GM12891 (cell line): ENCODE results near the gene PPBP.

Experiments
- DNase-seq: peaks from one replicate; pipeline ENCODE4 v3.0.0; 2011; ENCODE audit warnings: low spot score; ENCODE audit not compliant: insufficient read length
- FAIRE-seq: peaks from 2 replicates; lab custom pipeline; 2011; peaks lifted over from hg19 to GRCh38; lab: Jason Lieb, UNC
- PAX5 ChIP-seq: IDR thresholded peaks from 2 replicates; pipeline ENCODE4 v1.6.1; 2011; ENCODE audit warnings: low read length, moderate library complexity, mild to moderate bottlenecking; ENCODE audit not compliant: insufficient read depth, severe bottlenecking
- POLR2A ChIP-seq: IDR thresholded peaks from 2 replicates; pipeline ENCODE4 v1.6.1; 2011; ENCODE audit warnings: low read depth, low read length, control low read depth
- POLR2AphosphoS5 ChIP-seq: IDR thresholded peaks from 2 replicates; pipeline ENCODE4 v1.6.1; 2011; ENCODE audit warnings: low read depth, low read length, control low read depth
- POU2F2 ChIP-seq: IDR thresholded peaks from 2 replicates; pipeline ENCODE4 v1.6.1; 2011; ENCODE audit warnings: low read depth, mild to moderate bottlenecking, control low read depth, low read length, moderate library complexity
- SPI1 ChIP-seq: IDR thresholded peaks from 2 replicates; pipeline ENCODE4 v1.6.1; 2011; ENCODE audit warnings: low read depth, low read length, control low read depth
- TAF1 ChIP-seq: IDR thresholded peaks from 2 replicates; pipeline ENCODE4 v1.6.1; 2011; ENCODE audit warnings: low read depth, low read length, control low read depth

PPBP gene

DNA sequence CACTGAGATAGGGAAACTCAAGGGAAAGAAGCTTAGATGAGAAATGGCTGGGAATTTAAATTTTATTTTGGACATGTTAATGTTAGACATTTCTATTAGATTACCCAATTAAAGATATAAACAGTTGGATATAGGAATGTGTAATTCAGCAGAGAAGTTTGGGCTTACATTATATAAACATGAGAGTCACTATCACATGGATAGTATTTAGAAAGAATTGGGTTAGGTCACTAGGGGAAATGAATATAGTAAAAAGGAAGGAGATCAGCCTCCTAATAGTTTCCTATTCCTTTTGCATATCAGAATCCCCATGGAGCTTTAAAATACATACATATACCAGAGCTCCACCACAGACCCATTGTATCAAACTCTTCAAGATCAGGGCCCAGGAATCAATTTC lies 30.1 kb upstream of the PPBP start:
- FAIRE-seq (no peak), DNase-seq (no peak)
- TF ChIP-seq POLR2A (no peak), SPI1 (no peak), POU2F2 (no peak), TAF1 (no peak), PAX5 (no peak), POLR2AphosphoS5 (no peak)

DNA sequence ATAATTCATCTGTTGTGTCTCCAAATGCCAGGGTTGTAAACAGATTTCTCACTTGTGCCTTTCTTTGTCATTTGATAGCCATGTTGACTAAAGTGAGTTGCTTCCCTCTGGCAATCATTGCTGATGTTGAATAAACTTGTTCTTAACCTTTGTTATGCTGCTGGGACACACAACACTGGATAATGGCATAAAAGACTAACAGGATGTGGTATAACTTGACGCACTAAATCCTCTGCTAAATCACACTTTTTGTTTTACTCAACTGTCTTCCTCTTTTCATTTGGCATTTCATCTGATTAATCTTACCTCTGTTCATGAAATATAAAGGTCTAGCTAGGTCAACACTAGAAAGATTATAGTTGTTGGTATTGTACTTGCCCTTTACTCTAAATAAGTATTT lies 28.1 kb upstream of the PPBP start:
- TF ChIP-seq POLR2AphosphoS5 (no peak), SPI1 (peak; percentile 19; the same call in 1 of the 2 replicates)
- FAIRE-seq (no peak), DNase-seq (no peak)

DNA sequence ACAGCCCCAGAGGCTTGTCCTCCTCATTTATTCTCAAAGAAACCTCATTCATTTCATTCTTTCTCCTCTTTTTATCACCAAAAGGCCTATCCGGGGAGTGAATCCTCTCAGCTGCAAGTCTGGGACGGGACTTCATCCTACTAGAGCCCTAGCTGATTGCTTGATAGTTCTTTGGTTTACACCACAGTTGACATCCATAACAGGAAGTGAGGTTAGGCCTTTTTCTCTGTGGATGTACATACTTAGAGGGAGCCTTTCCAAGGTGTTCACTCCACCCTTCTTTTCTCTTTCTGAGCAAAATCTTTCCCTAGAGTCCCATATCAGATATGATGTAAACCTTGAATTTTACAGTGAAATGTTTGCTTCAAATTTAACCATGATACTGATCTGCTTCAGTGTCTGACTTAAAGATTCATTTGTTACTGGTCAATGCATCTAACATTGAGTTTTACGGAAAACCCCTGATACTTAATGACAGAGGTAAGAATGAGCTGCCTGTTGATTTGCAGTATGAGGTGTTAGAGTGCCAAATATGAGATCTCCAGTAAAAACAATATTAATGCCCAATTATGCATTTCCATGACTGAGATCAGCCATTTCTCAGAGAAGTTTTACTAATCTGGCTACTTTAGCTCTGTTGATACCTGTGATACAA lies 27.3 kb upstream of the PPBP start:
- FAIRE-seq: no peak
- TF ChIP-seq TAF1 (no peak), SPI1 (no peak), POLR2AphosphoS5 (no peak), POU2F2 (no peak), PAX5 (no peak), POLR2A (no peak)
- DNase-seq: no peak

DNA sequence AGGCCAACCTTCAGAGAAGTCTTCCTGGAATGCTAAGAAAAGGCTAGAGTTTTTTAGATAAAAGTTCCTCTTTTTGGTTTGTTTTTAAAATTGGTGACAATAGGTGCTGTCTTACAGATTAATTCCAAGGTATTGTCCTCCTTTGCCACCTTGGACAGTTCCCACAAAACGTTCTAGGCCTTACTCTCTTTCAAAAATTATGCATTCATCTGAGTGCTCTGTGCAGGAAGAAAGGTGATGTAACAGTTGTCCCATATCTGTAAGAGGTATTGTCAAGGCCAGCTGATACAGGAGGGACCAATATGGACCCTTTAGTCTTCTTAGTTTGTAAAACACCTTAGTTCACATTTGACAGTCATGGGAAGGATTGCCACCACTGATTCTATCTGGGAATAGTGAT lies 26.3 kb upstream of the PPBP start:
- TF ChIP-seq PAX5 (no peak), POLR2AphosphoS5 (no peak)
- FAIRE-seq (no peak), DNase-seq (no peak)

DNA sequence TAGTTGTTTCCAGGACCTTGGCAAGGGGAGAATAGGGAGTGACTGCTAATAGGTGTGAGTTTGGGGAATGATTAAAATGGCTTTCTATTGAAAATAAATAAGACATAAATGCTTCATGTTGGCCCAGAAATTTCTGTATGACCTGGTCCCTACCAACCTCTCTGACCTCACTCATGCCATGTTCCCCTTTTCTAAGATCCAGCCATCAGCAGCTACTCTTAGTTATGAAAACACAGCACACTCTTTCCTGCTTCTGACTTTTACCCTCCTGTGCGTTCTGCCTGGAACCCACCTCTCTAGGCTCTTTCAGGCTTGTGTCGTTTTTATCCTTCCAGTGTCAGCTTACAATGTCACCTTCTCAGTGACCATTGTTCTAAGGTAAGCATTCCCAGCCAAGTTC lies 25.3 kb upstream of the PPBP start:
- FAIRE-seq: no peak
- no peak for DNase-seq
- TF ChIP-seq SPI1 (no peak), POLR2A (no peak), POLR2AphosphoS5 (no peak), POU2F2 (no peak), PAX5 (no peak), TAF1 (no peak)

DNA sequence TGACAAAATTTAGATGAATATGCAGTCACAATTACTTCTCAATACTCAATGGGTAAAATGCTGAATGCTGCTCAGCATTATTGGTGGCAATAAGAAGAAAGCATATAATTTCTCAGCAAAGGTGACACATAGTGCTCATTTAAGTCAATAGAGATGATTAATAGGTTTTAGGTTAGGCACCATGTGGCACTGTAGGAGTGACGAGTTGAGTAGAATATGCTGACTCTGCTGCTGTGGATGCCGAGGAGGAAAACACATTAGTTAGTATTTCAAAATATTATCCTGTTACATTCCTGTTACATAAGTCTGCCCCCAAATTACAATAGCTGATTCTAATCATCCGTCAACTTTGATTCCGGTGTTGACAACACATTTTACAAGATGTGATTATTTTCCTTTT lies 24.1 kb upstream of the PPBP start:
- TF ChIP-seq POLR2AphosphoS5: no peak
- no peak for TF ChIP-seq POU2F2
- TF ChIP-seq PAX5: no peak
- TF ChIP-seq POLR2A: no peak
- no peak for TF ChIP-seq TAF1
- no peak for TF ChIP-seq SPI1
- no peak for FAIRE-seq
- no peak for DNase-seq

DNA sequence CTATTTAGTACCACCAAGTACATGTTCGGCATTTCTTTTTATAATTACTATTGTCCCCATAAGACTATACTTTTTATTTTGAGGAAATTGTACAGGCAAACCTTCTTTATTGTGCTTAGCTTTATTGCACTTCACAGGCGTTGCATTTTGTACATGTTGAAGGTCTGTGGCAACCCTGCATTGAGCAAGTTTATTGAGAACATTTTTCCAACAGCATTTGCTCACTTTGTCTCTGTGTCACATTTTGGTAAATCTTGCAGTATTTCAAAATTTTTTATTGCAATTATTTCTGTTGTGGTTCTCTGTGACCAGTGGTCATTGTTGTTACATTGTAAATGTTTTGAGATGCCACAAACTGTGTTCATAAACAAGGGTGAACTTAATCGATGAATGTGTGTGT lies 21.3 kb upstream of the PPBP start:
- FAIRE-seq: no peak
- TF ChIP-seq POU2F2 (no peak), POLR2A (no peak), POLR2AphosphoS5 (no peak), SPI1 (no peak), PAX5 (no peak), TAF1 (no peak)
- DNase-seq: no peak

DNA sequence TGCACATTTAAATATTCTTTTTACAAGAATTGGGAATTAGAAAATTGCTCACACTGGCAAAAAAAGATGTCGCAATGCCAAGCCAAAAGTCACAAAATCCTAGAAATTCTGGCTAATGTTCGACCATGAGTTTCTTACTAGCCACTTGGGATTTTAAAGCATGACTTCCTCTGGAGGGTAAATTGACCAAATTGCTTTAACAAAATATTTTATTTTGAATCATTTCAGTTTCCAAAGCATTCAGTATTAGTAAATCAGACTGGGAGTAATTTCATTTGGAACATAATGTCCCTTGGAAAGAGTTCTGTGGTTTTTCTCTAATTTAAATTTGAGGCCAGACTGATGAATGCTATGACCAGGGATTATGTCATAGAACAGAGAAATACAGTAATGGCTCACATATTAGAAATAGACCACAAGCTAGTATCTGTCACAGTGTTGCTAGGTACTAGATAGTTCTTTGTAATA lies 18.1 kb upstream of the PPBP start:
- no peak for TF ChIP-seq SPI1
- TF ChIP-seq PAX5: no peak
- TF ChIP-seq POLR2A: no peak
- no peak for TF ChIP-seq POU2F2
- TF ChIP-seq POLR2AphosphoS5: no peak
- TF ChIP-seq TAF1: no peak
- DNase-seq (no peak), FAIRE-seq (no peak)

DNA sequence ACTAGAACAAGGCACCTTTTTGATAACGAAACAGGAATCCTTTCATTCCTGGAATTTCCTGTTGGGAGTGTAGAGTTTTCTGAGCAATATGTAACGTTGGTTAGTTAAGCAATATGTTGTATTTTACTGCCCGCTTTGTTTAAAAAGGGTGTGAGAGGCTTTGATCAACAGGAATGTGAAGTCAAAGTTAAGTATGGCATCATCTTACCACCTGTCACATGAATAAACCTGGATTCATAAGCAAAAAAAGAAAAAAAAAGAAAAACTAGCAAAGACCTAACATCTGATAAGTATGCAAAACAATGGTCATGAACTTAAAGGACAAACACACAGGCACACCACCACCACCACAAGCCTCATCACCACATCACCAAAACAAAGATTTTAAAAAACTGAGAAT lies 17.5 kb upstream of the PPBP start:
- FAIRE-seq (no peak), DNase-seq (no peak)
- no peak for TF ChIP-seq TAF1
- no peak for TF ChIP-seq SPI1

DNA sequence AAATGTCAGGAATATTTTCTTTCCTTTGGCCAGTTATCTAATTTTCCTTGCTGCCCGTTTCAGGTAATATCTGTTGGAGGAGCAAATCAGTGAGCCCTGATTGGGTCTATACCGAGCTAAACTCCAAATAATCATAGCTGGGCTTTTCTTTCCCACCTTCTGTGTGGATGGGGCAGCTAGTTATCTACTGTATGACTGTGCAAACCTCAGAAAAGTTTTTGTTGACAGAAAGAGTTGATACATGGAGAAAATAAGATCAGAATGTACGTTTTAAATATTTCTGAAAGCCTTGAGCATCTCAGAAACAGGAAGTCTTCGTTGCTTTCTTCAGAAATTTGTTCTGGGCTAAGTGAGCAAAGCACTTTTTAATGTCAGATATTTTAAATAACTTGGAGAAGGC lies 16.7 kb upstream of the PPBP start:
- FAIRE-seq (no peak), DNase-seq (no peak)
- TF ChIP-seq PAX5 (no peak), POLR2A (no peak), POU2F2 (no peak), POLR2AphosphoS5 (no peak), SPI1 (no peak), TAF1 (no peak)

DNA sequence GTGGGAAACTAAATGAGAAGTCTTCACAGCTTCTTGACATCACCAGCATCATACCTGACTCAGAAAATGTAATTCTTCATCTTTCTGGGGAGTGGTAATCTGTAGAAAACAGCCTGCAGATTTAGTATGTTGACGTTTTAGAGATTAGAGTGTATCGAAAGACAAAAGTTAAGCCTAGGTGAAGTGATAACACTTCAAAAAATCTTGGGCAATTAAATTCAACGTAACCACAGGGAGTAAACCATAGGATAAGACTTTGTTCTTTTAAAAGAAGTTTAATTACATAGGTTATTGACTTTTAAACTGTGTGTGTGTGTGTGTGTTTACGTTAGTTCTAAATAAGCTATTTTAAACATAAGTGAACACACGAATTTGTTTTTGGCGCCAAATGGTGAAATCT lies 12.3 kb upstream of the PPBP start:
- TF ChIP-seq POLR2A: no peak
- DNase-seq: no peak
- no peak for FAIRE-seq
